ENCODE results near the gene ARRB1. TPM values are rescaled to one million over a fixed set of nuclear protein-coding genes. Genes with fewer than 3 reads are reported as not detected.

The ARRB1 gene
- polyA plus RNA-seq, 1 of the 3 experiments (the other 2 are of a cell fraction) = 7.0 TPM

DNA sequence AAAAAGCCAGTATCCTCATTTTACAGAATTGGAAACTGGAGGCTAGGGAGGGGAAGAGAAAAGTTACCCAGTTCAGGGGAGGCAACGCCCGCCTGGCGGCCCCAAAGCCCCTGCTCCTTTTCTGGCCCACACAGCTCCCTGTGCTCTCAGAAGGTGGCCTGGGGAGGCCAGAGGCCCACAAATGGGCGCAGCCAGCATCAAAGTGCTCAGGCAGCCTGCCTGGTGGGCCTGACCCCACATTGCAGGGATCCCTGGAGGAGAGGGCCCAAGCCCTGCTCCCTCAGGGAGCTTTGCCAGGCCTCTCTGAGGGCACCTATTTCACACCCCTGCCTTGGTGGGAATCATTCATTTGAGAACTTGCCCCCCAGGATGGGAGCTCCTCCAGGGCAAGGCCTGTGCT lies 42.5 kb downstream of the ARRB1 start:
- Histone ChIP-seq H3K36me3 (replicated peaks in 1 of 2; ENCODE audit: control insufficient read depth in 1 of 2, insufficient read depth in 2 of 2, low read length in 1 of 2) (no peaks in the 10 kb centered on the region), H3K9ac (no peak overlapping the region), H3K79me2 (ENCODE audit: insufficient read depth) (no peaks in the 10 kb centered on the region), H3K4me2 (no peak overlapping the region), H3K4me1 (ENCODE audit: control insufficient read depth in 1 of 2, insufficient read depth in 2 of 2, low read depth in 1 of 2, low read length in 1 of 2) (peaks cover 0 to 22% of the 10 kb centered on the region in 2 experiments; a peak in 3 of 4 replicates), H3F3A (replicated peaks; ENCODE audit: insufficient read depth) (no peaks in the 10 kb centered on the region), H3K9me3 (no peaks in the 10 kb centered on the region), H4K20me1 (ENCODE audit: insufficient read depth) (no peaks in the 10 kb centered on the region), H3K9me2 (no peaks in the 10 kb centered on the region), H3K4me3 (ENCODE audit: low read depth in 2 of 2, low read length in 1 of 2) (no peak overlapping the region), H2AFZ (ENCODE audit: low read depth) (no peak overlapping the region), H3K27ac (ENCODE audit: low read depth in 2 of 2, low read length in 1 of 2) (no peak overlapping the region), H3K27me3 (ENCODE audit: insufficient read depth) (no peaks in the 10 kb centered on the region)
- POLR2A ChIA-PET = no interaction called here
- no peak for DNase-seq
- CTCF ChIA-PET = interaction anchor here (0.8 to 5.9 kb wide), 10 partner anchors 12 to 223 kb away, joined by 3 to 30 read pairs (median 3); no protein-coding TSS in a partner anchor
- TF ChIP-seq TCF12 (IDR thresholded peaks at IDR 0.05) = no peak
- no peak for TF ChIP-seq POLR2AphosphoS5 (IDR thresholded peaks at IDR 0.05; ENCODE audit: low read depth, low read length)
- no peak for TF ChIP-seq FOSL2 (IDR thresholded peaks at IDR 0.05; ENCODE audit: borderline replicate concordance, low read depth)
- TF ChIP-seq, protein P1, sequence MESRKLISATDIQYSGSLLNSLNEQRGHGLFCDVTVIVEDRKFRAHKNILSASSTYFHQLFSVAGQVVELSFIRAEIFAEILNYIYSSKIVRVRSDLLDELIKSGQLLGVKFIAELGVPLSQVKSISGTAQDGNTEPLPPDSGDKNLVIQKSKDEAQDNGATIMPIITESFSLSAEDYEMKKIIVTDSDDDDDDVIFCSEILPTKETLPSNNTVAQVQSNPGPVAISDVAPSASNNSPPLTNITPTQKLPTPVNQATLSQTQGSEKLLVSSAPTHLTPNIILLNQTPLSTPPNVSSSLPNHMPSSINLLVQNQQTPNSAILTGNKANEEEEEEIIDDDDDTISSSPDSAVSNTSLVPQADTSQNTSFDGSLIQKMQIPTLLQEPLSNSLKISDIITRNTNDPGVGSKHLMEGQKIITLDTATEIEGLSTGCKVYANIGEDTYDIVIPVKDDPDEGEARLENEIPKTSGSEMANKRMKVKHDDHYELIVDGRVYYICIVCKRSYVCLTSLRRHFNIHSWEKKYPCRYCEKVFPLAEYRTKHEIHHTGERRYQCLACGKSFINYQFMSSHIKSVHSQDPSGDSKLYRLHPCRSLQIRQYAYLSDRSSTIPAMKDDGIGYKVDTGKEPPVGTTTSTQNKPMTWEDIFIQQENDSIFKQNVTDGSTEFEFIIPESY (IDR thresholded peaks at IDR 0.05; ENCODE audit: borderline replicate concordance, low read depth) = no peak
- no peak for TF ChIP-seq SMC3 (IDR thresholded peaks at IDR 0.05; ENCODE audit: low read depth, low read length)
- no peak for TF ChIP-seq MXI1 (IDR thresholded peaks at IDR 0.05; ENCODE audit: low read depth, low read length)
- no peak for TF ChIP-seq JUND (IDR thresholded peaks at IDR 0.05)
- TF ChIP-seq, protein P2, sequence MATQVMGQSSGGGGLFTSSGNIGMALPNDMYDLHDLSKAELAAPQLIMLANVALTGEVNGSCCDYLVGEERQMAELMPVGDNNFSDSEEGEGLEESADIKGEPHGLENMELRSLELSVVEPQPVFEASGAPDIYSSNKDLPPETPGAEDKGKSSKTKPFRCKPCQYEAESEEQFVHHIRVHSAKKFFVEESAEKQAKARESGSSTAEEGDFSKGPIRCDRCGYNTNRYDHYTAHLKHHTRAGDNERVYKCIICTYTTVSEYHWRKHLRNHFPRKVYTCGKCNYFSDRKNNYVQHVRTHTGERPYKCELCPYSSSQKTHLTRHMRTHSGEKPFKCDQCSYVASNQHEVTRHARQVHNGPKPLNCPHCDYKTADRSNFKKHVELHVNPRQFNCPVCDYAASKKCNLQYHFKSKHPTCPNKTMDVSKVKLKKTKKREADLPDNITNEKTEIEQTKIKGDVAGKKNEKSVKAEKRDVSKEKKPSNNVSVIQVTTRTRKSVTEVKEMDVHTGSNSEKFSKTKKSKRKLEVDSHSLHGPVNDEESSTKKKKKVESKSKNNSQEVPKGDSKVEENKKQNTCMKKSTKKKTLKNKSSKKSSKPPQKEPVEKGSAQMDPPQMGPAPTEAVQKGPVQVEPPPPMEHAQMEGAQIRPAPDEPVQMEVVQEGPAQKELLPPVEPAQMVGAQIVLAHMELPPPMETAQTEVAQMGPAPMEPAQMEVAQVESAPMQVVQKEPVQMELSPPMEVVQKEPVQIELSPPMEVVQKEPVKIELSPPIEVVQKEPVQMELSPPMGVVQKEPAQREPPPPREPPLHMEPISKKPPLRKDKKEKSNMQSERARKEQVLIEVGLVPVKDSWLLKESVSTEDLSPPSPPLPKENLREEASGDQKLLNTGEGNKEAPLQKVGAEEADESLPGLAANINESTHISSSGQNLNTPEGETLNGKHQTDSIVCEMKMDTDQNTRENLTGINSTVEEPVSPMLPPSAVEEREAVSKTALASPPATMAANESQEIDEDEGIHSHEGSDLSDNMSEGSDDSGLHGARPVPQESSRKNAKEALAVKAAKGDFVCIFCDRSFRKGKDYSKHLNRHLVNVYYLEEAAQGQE (IDR thresholded peaks at IDR 0.05; ENCODE audit: low read depth, low read length) = no peak
- TF ChIP-seq GABPA (IDR thresholded peaks at IDR 0.05; ENCODE audit: low read depth) = no peak
- TF ChIP-seq RFX5 (IDR thresholded peaks at IDR 0.05; ENCODE audit: low read length) = no peak
- no peak for TF ChIP-seq TAF1 (IDR thresholded peaks at IDR 0.05; ENCODE audit: borderline replicate concordance, low read depth, low read length)
- WGBS (ENCODE audit: low lambda C conversion rate) = 94% methylated on average over 3 of the region's 4 CpGs

DNA sequence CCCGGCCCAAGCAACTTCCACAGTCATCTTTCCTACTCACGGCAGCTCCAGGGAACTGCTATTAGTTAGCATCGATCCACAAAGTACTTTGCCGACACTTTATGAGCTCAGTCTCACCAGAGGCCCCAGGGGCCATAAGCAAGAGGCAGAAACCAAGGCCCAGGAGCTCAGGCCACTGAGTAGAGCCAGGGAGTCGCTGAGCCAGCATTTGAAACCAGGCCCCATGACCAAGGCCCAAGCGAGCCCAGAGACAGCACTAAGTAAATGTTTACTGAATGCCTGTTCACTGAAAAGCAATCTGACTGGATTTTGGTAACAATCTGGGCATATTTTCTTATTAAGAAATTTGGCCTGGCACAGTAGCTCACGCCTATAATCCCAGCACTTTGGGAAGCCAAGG lies 43.3 kb downstream of the ARRB1 start:
- H3K9ac ChIP-seq = no peak overlapping the region
- no peak overlapping the region for H2AFZ ChIP-seq (ENCODE audit: low read depth)
- no peaks in the 10 kb centered on the region for H4K20me1 ChIP-seq (ENCODE audit: insufficient read depth)
- H3K27me3 ChIP-seq (ENCODE audit: insufficient read depth) = no peaks in the 10 kb centered on the region
- H3K9me3 ChIP-seq = no peaks in the 10 kb centered on the region
- H3K79me2 ChIP-seq (ENCODE audit: insufficient read depth) = no peaks in the 10 kb centered on the region
- H3K36me3 ChIP-seq (replicated peaks in 1 of 2; ENCODE audit: control insufficient read depth in 1 of 2, insufficient read depth in 2 of 2, low read length in 1 of 2) = no peaks in the 10 kb centered on the region
- H3K4me2 ChIP-seq = no peak overlapping the region
- no peaks in the 10 kb centered on the region for H3F3A ChIP-seq (replicated peaks; ENCODE audit: insufficient read depth)
- H3K27ac ChIP-seq (ENCODE audit: low read depth in 2 of 2, low read length in 1 of 2) = no peak overlapping the region
- no peaks in the 10 kb centered on the region for H3K9me2 ChIP-seq
- POLR2A ChIA-PET = no interaction called here
- TF ChIP-seq EP300 (IDR thresholded peaks at IDR 0.05; ENCODE audit: borderline replicate concordance in 1 of 2, low read depth in 1 of 2, low read length in 1 of 2) (no peak), TAF1 (IDR thresholded peaks at IDR 0.05; ENCODE audit: borderline replicate concordance, low read depth, low read length) (no peak), MXI1 (IDR thresholded peaks at IDR 0.05; ENCODE audit: low read depth, low read length) (no peak), ELF1 (IDR thresholded peaks at IDR 0.05) (no peak), CHD2 (IDR thresholded peaks at IDR 0.05; ENCODE audit: low read length, partially characterized antibody) (no peak), RFX5 (IDR thresholded peaks at IDR 0.05; ENCODE audit: low read length) (no peak)
- TF ChIP-seq, protein P3, sequence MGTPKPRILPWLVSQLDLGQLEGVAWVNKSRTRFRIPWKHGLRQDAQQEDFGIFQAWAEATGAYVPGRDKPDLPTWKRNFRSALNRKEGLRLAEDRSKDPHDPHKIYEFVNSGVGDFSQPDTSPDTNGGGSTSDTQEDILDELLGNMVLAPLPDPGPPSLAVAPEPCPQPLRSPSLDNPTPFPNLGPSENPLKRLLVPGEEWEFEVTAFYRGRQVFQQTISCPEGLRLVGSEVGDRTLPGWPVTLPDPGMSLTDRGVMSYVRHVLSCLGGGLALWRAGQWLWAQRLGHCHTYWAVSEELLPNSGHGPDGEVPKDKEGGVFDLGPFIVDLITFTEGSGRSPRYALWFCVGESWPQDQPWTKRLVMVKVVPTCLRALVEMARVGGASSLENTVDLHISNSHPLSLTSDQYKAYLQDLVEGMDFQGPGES (IDR thresholded peaks at IDR 0.05; ENCODE audit: low read depth, low read length) = no peak
- TF ChIP-seq, protein P4, sequence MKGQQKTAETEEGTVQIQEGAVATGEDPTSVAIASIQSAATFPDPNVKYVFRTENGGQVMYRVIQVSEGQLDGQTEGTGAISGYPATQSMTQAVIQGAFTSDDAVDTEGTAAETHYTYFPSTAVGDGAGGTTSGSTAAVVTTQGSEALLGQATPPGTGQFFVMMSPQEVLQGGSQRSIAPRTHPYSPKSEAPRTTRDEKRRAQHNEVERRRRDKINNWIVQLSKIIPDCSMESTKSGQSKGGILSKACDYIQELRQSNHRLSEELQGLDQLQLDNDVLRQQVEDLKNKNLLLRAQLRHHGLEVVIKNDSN (IDR thresholded peaks at IDR 0.05; ENCODE audit: borderline replicate concordance, low read depth) = no peak
- TF ChIP-seq, protein P5, sequence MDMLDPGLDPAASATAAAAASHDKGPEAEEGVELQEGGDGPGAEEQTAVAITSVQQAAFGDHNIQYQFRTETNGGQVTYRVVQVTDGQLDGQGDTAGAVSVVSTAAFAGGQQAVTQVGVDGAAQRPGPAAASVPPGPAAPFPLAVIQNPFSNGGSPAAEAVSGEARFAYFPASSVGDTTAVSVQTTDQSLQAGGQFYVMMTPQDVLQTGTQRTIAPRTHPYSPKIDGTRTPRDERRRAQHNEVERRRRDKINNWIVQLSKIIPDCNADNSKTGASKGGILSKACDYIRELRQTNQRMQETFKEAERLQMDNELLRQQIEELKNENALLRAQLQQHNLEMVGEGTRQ (IDR thresholded peaks at IDR 0.05; ENCODE audit: borderline replicate concordance, low read depth, low read length) = no peak
- peaks cover 0 to 30% of the 10 kb centered on the region in 2 experiments; a peak in 2 of 4 replicates for H3K4me1 ChIP-seq (ENCODE audit: control insufficient read depth in 1 of 2, insufficient read depth in 2 of 2, low read depth in 1 of 2, low read length in 1 of 2)
- WGBS (ENCODE audit: low lambda C conversion rate) = 93% methylated on average over 6 of the region's 7 CpGs
- CTCF ChIA-PET = interaction anchor here (0.9 to 5.9 kb wide), 8 partner anchors 13 to 224 kb away, joined by 3 to 30 read pairs (median 4); no protein-coding TSS in a partner anchor
- no peak for DNase-seq
- no peak overlapping the region for H3K4me3 ChIP-seq (ENCODE audit: low read depth in 2 of 2, low read length in 1 of 2)

All from SK-N-SH (cell line).